ENCODE results near the gene FXYD1. TPM values are rescaled to one million over a fixed set of nuclear protein-coding genes. Genes with fewer than 3 reads are reported as not detected.

The FXYD1 gene
- 20.4 TPM in 1 of 2 replicates, not detected in the other for total RNA-seq

DNA sequence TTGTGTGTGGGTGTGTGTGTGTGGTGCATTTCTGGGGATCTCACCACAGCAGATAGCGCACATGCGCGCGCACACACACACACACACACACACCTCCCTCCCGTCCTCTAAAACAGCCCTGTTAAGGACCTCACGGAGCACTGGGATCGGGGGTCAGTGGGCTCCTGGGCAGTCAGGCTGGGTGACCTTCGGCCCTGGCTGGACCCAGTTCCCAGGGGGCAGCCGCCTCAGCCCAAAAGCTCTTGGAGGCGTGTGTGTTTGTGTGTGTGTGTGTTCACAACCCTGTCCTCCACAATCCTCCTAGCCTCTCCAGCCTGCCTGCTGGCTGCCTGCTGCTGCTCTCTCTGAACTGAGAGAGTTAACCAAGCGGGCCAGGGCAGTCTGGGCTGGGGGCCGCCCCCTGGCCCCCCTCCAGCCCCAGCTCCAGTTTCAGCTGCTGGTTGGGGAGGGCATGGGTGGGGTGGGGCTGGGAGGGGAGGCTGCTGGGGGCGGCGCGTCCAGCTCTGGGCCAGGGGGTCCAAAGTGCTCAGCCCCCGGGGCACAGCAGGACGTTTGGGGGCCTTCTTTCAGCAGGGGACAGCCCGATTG is at the start of gene FXYD1:
TSS of gene FXYD1 (plus strand) at position 520 of the 588 bp plus-strand sequence. CDS start 1,256 bp downstream, outside the sequence.

DNA sequence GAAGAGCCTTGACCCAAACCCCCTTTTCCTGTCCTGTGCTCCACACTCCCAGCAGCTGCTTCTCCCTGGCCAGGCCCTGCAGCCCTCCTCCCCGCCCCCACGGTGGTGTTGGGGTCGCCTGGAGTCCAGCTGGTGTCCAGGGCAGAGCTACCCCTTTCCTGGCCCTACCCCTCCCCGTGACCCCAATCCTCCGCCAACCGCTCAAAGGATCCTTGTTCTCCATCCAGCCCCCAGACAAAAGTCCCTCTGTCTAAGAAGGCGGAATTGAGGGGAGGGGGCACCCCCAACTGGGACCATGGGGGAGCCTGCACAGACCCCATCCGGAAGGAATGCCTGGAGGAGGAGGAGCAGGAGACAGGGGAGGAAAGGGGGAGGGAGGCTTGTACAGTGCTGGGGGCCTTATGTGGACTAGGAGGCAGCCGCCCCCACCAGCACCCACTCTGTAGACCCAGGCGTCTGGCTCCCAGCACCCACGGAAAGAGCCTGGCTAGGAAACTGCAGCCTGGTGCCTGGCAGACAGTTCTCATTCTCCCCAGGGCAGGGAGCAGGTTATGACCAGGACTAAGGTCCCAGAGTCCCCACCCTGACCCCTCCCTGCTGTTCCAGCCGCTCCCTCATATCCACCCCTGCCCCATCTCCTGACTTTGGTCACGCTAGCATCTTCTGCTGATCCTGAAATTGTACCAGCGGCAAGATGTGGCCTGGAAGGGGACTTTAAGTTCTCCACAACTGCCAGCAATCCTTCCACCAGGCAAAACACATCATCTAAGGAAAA is 23.3 kb upstream of the FXYD1 start, which contains the start of gene FXYD3:
TSS of gene FXYD3 (plus strand) at position 647 of the 775 bp plus-strand sequence. CDS start 3,554 bp downstream, outside the sequence.

DNA sequence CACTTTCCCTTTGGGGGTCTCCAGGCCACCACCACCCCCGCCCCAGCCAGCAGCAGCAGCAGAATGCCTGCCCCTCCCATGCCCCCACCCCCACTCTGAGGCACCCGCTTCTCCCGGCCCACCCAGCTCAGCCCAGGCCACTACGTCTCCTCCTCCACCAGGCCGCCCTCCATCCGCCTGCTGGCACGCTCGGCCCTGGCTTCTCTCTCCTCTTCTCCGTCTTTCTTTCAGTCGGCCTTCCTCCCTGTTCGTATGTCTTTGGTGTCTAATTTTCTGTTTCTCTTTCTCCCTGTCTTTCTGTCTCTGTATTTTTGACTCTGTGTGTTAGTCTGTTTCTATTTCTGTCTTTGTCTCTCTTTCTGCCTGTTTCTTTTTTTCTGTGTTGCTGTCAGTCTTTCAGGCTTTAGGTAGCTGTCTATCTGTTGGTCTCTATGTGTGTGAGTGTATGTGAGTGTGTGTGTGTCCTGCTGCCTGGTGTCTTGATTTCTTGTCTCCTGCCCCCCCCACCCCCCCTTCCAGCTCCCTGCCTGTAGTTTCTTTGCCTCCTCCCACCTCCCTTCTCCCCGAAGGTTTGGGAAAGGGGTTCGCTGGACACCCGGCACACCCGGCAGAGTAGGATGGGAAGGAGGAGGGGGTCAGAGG is 3.9 kb upstream of the FXYD1 start, which contains the start of gene LGI4:
TSS of gene LGI4 (minus strand) at position 459 of the 642 bp plus-strand sequence. CDS start at position 80, 379 bp downstream.

DNA sequence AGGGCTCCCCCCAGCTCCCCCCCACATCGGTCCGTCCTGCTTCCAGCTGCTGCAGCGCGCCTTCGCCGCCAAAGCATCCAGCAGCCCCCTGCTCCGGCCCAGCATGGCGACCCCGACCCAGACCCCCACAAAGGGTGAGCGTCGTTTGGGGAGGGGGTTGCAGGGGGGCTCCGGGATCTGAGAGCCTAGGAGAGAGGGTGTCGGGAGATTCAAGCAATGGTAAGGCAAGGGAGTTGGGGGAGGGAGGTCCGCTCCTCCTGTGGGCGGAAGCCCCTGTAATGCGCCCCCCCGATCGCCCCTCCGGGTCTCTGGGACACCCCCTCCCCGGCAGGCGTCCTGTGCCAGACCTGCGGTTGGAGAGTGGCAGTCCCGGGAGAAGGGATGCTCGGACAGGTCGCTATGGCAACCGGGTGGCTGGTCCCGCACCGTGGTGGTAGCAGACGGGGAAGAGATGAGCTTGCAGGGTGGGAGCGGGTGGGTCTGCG is 4.6 kb downstream of the FXYD1 start, which contains the start of gene FXYD7:
TSS of gene FXYD7 (plus strand) at position 25 of the 485 bp plus-strand sequence. CDS start at position 104, 79 bp downstream.

DNA sequence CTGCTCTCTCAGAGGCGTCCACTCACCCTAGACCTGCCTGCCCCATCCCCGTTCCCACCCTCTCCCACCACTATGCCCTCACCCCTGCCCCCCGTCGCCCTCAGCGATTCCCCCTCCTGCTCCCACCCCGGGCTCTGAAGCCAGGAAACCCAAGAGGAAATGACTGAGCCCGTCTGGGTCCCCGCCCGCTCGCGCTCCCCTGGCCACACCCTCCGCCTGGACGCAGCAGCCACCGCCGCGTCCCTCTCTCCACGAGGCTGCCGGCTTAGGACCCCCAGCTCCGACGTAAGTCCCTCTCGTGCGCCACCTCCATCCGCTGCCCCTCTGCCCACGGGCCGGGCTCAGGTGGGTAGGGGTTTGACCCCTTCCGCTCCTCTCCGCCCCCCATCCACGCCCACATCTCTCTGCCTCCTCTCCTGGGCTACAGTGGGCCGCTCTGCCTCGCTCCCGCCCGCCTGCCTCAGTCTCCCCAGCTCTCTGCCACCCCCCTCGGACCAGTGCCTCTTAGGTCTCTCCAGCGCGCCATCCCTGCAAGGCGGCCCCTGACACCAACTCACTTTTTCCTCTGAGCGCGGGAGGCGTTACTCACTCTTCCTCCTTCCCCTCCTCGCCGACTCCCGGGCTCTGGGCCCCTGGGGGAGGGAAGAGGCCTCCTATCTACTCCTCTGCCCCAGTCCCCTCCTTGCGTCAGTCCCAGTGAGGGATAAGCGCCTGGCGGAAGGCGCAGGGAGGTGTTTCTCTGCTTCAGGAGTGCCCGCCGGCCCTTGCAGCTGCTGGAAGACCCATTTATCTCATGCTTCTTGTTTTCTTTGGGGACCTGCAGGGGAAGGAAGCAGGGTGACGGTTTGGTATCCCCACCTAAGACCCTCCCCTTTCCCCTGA is 16.1 kb downstream of the FXYD1 start, which contains the start of gene FXYD5:
TSS of gene FXYD5 (plus strand) at position 211 of the 882 bp plus-strand sequence. CDS start 816 bp downstream, outside the sequence.

Other genes with a start within 250 kb of the FXYD1 start
- gene ZNF30, start 211.9 kb upstream of the FXYD1 start, total RNA-seq, result 1.2 and 3.2 TPM in 2 replicates
- gene ZNF792, start 174.6 kb upstream of the FXYD1 start, total RNA-seq, result 3.7 and 3.8 TPM in 2 replicates
- 41.0 and 44.0 TPM in 2 replicates for gene GRAMD1A, start 138.5 kb upstream of the FXYD1 start, total RNA-seq
- gene SCN1B, start 108.4 kb upstream of the FXYD1 start, total RNA-seq, result 3.8 and 5.9 TPM in 2 replicates
- not detected in 2 replicates for gene HPN, start 97.1 kb upstream of the FXYD1 start, total RNA-seq
- 0.39 TPM in 1 of 2 replicates, not detected in the other for gene FXYD3, start 23.0 kb upstream of the FXYD1 start, total RNA-seq
- not detected in 2 replicates for gene LGI4, start 3.8 kb upstream of the FXYD1 start, total RNA-seq
- gene FXYD7, start 4.4 kb downstream of the FXYD1 start, total RNA-seq, result not detected in 2 replicates
- gene FXYD5, start 15.9 kb downstream of the FXYD1 start, total RNA-seq, result 85.0 and 149 TPM in 2 replicates
- gene FAM187B, start 89.9 kb downstream of the FXYD1 start, total RNA-seq, result not detected in 2 replicates
- gene LSR, start 110.2 kb downstream of the FXYD1 start, total RNA-seq, result 1.4 and 7.4 TPM in 2 replicates
- gene USF2, start 130.1 kb downstream of the FXYD1 start, total RNA-seq, result 67.2 and 117 TPM in 2 replicates
- 0.16 TPM in 1 of 2 replicates, not detected in the other for gene HAMP, start 143.7 kb downstream of the FXYD1 start, total RNA-seq
- 0.26 TPM in 1 of 2 replicates, not detected in the other for gene MAG, start 153.3 kb downstream of the FXYD1 start, total RNA-seq
- gene CD22, start 190.4 kb downstream of the FXYD1 start, total RNA-seq, result 5.6 TPM in 1 of 2 replicates, not detected in the other
- not detected in 2 replicates for gene FFAR1, start 209.1 kb downstream of the FXYD1 start, total RNA-seq
- not detected in 2 replicates for gene FFAR3, start 219.6 kb downstream of the FXYD1 start, total RNA-seq
- not detected in 2 replicates for gene GPR42, start 232.2 kb downstream of the FXYD1 start, total RNA-seq